ENCODE measurements around the gene GPR15. TPM values are rescaled to one million over a fixed set of nuclear protein-coding genes. Genes with fewer than 3 reads are reported as not detected.

Gene GPR15
- total RNA-seq, 1 experiment from 2014 or later, result not detected

DNA sequence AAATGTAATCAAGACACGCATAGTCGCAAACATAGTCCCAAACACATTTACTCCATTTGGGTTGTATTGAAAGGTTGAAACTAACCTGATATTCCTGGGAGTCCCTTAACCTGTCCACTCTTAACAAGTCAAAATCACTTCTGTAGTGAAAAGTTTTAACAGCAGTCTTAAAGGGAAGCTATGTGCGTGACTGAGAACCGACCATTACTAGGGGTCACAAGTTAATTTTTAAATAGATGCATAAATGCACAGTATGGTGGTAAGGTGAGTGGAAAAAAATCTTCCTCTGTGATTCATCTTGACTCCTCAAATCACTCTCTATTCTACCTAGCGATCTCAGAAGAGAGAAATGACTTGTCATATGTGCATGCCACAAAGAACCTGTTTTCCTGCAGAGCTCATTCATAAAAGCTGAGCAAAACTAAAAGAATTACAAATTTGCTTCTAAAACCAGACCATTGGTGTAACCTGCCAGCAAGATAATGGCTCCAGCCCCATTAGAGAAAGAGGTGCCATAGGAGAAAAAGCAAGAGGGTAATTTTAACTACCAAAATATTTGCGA lies 4.8 kb downstream of the GPR15 start:
- Histone ChIP-seq H3K27ac (no peak overlapping the region), H3K27me3 (replicated peaks) (no peaks in the 10 kb centered on the region), H3K9me3 (replicated peaks) (no peaks in the 10 kb centered on the region), H3K4me1 (replicated peaks) (no peaks in the 10 kb centered on the region), H3K4me3 (no peak overlapping the region), H3K36me3 (no peaks in the 10 kb centered on the region)
- DNase-seq (ENCODE audit: low read depth in 1 of 2, low spot score in 2 of 2), result no peak

DNA sequence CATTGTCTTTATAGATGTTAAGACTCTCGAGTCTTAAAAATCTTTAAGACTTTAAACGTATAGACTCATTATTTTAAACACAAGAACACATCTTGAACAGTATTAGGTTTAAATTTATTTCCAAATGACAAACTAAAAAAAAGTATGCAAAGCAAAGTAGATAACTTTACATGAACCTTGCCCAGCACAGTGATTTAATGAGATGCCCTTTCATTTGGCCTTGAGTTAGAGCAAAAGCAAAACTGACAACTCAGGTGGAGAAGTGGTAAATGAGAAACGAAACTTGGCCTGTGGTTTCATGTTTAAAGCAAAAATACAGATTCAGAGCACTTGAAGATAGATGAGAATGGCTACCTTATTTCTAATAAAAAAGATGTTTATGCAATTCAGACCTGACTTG lies 8.6 kb downstream of the GPR15 start:
- H3K4me1 ChIP-seq (replicated peaks), result no peaks in the 10 kb centered on the region
- H3K9me3 ChIP-seq (replicated peaks), result no peaks in the 10 kb centered on the region
- no peak overlapping the region for H3K27ac ChIP-seq
- no peaks in the 10 kb centered on the region for H3K27me3 ChIP-seq (replicated peaks)
- H3K36me3 ChIP-seq, result no peaks in the 10 kb centered on the region
- no peak for DNase-seq (ENCODE audit: low read depth in 1 of 2, low spot score in 2 of 2)
- no peak overlapping the region for H3K4me3 ChIP-seq

DNA sequence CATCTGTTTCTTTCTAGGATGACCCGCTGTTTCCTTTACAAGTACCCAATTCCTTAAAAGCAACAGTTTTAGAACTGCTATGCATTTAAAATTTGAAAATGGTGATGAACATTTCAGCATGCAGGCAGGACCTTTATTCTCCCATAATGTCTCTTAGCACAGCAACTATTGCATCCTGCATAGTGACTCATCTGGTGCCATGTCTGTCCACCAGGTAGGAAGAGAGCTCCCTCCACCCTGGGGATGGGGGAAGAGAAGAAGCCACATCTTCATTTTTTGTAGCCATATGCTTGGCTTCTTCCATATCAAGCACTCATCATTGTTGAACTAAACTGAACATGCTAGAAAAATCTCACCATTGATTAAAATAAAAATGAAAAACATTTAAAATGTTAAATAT lies 9.9 kb downstream of the GPR15 start:
- no peaks in the 10 kb centered on the region for H3K36me3 ChIP-seq
- H3K9me3 ChIP-seq (replicated peaks), result no peaks in the 10 kb centered on the region

DNA sequence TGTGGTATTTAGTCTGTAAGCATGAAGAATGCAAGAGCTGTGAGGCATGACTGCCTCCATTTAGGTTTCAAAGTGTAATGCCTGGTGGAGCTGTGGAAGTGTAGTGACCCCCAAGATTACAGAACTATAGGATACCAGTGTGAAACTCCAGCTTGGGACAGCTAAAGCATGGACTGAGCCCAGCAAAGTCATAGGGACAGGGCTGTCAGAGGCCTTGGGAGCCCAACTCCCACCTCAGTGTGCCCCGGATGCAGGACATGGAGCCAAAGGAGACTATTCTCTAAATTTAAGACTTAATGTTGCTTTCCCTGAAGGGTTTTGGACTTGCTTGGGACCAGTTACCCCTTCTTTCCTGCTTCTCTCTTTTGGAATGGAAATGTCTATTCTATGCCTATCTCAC lies 10.8 kb downstream of the GPR15 start:
- peaks cover 4% of the 10 kb centered on the region; the same call in 1 of the 2 replicates for H3K4me1 ChIP-seq (replicated peaks)
- no peaks in the 10 kb centered on the region for H3K27me3 ChIP-seq (replicated peaks)
- H3K36me3 ChIP-seq, result no peaks in the 10 kb centered on the region
- no peak overlapping the region for H3K27ac ChIP-seq
- no peak overlapping the region for H3K4me3 ChIP-seq
- DNase-seq (ENCODE audit: low read depth in 1 of 2, low spot score in 2 of 2), result no peak
- H3K9me3 ChIP-seq (replicated peaks), result no peaks in the 10 kb centered on the region

More for the DNA sequence above, 9.9 kb downstream of the GPR15 start:
- Histone ChIP-seq H3K27ac (no peak overlapping the region), H3K27me3 (replicated peaks) (no peaks in the 10 kb centered on the region), H3K4me3 (no peak overlapping the region), H3K4me1 (replicated peaks) (peaks cover 4% of the 10 kb centered on the region; the same call in 1 of the 2 replicates)
- no peak for DNase-seq (ENCODE audit: low read depth in 1 of 2, low spot score in 2 of 2)

DNA sequence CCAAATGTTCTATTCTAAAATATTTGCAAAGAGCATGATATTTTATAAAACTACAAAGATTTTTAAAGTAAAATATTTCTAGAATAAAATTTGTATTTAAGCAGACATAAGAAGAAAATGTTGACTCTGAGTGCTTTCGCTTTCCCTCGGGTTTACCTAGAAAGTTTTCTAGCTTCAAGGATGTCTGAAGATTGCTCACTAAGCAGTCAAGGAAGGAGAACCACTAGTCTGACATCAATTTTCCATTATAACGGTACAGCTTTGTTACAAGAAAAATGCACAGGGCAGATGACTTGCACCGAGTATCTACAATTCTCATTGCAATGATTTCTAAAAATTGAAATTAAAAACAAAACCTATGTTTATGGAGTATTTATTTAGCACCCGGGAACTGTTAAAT lies 14.2 kb downstream of the GPR15 start:
- H3K36me3 ChIP-seq, result no peaks in the 10 kb centered on the region; the same call in 1 of the 2 replicates
- H3K9me3 ChIP-seq (replicated peaks), result no peaks in the 10 kb centered on the region
- no peak for DNase-seq (ENCODE audit: low read depth in 1 of 2, low spot score in 2 of 2)
- H3K27ac ChIP-seq, result peak overlapping the region; percentile 36; the same call in 1 of the 2 replicates
- no peaks in the 10 kb centered on the region for H3K27me3 ChIP-seq (replicated peaks)
- H3K4me1 ChIP-seq (replicated peaks), result peaks cover 4% of the 10 kb centered on the region; the same call in 1 of the 2 replicates
- no peak overlapping the region for H3K4me3 ChIP-seq

DNA sequence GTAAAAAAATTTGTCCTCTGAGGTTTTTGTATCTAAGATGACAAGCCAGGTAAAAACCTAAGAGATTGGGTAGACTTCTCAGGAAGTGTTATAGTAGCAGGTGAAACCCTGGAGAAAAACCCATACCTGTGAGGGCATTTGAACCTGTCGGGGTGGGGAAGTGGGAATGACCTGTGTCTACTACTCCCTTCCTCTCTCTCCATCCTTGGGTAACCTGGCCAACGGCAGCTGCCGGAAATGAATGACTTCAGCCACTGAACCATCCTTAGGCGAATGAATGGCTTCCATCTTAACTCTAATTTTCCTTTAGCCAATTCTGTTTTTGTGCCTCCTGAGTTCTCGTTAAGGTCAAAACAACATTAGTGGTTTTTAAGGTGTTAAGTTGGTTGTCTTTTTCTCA lies 16.8 kb downstream of the GPR15 start:
- H3K36me3 ChIP-seq, result no peaks in the 10 kb centered on the region; the same call in 1 of the 2 replicates
- no peak for DNase-seq (ENCODE audit: low read depth in 1 of 2, low spot score in 2 of 2)
- no peak overlapping the region for H3K27ac ChIP-seq
- H3K4me1 ChIP-seq (replicated peaks), result peaks cover 12% of the 10 kb centered on the region
- H3K4me3 ChIP-seq, result no peak overlapping the region
- no peaks in the 10 kb centered on the region for H3K9me3 ChIP-seq (replicated peaks)
- no peaks in the 10 kb centered on the region for H3K27me3 ChIP-seq (replicated peaks)

DNA sequence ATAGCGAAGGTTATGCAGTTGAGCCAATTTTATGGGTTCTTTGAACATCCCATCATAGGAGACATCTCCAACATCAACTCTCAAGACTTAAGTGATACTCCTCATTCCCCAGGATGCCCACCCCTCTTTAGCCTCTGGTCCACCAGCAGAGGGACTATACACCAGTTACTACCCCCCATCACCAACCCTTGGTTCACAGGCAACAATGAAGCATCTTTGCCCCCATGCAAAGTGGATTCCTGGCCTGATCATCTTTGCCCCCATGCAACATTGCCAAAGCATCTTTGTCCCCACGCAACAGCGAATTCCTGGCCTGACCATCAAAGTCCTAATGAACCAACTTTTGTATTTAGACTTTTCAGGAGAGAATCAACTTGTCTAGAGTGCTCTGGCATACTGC lies 19.1 kb downstream of the GPR15 start:
- Histone ChIP-seq H3K4me3 (no peak overlapping the region), H3K4me1 (replicated peaks) (peaks cover 26% of the 10 kb centered on the region), H3K36me3 (no peaks in the 10 kb centered on the region; the same call in 1 of the 2 replicates), H3K9me3 (replicated peaks) (no peaks in the 10 kb centered on the region), H3K27me3 (replicated peaks) (no peaks in the 10 kb centered on the region), H3K27ac (no peak overlapping the region)
- DNase-seq (ENCODE audit: low read depth in 1 of 2, low spot score in 2 of 2), result no peak

DNA sequence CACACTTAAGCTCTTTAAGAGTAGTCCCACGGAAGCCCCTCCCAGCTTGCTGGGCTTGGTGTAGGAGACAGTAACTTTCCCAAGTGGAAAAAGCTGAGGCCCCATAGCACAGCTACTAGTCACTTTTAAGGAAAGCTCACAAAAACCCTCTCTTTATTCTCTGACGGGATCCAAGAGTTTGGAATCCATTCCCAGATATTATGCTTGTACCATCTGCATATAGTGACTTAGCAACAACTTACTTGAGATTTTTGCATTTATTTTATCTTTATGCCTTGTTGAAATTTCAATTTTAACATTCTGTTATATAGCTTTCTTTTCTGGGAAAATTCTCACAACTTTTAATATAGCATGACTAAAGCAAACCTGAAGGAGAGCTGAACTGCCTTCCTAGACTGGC lies 19.5 kb downstream of the GPR15 start:
- H3K27me3 ChIP-seq (replicated peaks), result no peaks in the 10 kb centered on the region
- no peak overlapping the region for H3K4me3 ChIP-seq
- no peaks in the 10 kb centered on the region; the same call in 1 of the 2 replicates for H3K36me3 ChIP-seq
- H3K27ac ChIP-seq, result no peak overlapping the region
- DNase-seq (ENCODE audit: low read depth in 1 of 2, low spot score in 2 of 2), result no peak
- no peaks in the 10 kb centered on the region for H3K9me3 ChIP-seq (replicated peaks)
- peaks cover 22% of the 10 kb centered on the region for H3K4me1 ChIP-seq (replicated peaks)

DNA sequence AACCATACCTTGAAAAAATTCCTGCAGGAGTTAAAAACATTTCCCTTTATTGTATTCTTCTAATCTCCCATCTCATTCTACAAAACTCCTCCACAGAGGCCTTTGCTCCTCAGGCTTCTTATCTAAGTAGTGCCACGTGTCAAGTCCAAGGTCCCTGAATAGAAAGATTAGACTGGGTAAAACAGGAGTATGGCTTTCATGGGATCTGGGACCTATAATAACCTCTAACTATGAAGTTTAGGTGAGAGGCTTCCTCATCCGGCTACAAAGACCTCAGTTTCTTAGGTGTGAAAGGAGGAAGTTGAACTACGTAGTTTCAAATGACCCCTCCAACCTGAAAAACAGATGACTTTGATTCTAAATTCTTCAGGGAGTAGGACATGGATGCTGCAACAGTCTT lies 20.0 kb downstream of the GPR15 start:
- Histone ChIP-seq H3K4me3 (no peak overlapping the region), H3K36me3 (no peaks in the 10 kb centered on the region; the same call in 1 of the 2 replicates), H3K27ac (no peak overlapping the region), H3K9me3 (replicated peaks) (no peaks in the 10 kb centered on the region), H3K27me3 (replicated peaks) (no peaks in the 10 kb centered on the region), H3K4me1 (replicated peaks) (peaks cover 26% of the 10 kb centered on the region)
- DNase-seq (ENCODE audit: low read depth in 1 of 2, low spot score in 2 of 2), result no peak

DNA sequence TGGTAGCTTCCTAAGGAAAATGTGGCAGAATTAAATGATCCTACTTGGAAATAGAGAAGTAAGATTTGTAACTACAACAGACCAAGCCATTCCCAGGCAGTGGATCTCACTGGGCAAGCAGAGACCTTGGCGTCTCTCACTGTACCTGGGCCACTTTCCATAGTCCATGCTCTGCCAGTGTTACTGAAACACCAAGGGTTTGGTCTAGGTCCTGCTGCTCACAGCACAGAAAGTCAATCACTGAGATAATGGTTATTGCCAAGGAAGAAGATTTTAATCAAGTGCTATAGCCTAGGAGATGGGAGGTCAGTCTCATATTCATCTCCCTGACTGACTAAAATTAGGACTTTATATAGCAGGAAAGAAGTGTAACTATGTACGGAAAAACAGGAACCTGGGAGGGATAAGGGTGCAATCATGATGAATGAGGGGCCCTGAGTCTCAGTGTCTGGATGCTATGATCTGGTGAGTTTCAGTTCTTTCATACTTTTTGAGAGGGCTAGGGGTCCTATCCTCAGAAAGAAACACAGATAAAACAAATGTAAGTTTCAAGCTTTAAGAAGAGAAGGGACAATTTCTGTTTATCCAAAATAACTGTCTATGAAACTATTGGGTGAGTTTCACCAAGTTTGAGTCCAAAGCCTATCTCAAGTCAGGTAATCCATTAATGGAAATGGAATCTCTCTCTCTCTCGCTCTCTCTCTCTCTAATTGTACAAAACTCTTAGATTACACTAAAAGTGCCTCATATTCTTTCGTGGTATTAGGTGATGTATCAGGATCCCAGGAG lies 20.6 kb downstream of the GPR15 start:
- Histone ChIP-seq H3K27me3 (replicated peaks) (no peaks in the 10 kb centered on the region), H3K9me3 (replicated peaks) (no peaks in the 10 kb centered on the region), H3K4me3 (no peak overlapping the region), H3K27ac (no peak overlapping the region), H3K36me3 (no peaks in the 10 kb centered on the region; the same call in 1 of the 2 replicates), H3K4me1 (replicated peaks) (peaks cover 33% of the 10 kb centered on the region)
- DNase-seq (ENCODE audit: low read depth in 1 of 2, low spot score in 2 of 2), result no peak

DNA sequence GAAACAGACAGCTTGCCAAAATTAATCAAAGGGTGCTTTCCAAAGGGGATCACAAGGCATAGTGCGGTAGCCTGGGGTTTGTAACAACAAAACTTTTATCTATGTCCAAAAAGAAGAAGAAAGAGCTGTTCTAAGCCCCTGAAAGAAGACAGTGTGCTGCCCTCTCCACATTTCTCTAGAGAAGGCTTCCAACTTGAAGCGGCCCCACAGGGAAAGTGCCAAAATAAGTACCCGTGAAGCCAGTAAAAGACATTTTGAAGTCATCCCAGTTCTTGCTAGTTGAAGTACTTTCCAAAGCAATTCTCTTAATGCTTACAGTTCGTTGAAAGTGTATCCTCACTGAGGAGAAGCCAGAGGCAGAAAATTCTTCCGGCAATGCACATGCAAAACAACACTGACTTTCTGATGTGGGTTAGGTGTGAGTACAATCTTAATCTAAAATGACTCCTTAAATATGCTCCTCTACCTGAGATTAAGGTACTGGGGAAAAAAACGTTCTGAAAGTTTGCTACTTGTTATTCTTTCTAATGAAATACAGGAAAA lies 21.3 kb downstream of the GPR15 start:
- Histone ChIP-seq H3K36me3 (no peaks in the 10 kb centered on the region; the same call in 1 of the 2 replicates), H3K9me3 (replicated peaks) (no peaks in the 10 kb centered on the region), H3K4me1 (replicated peaks) (peaks cover 38% of the 10 kb centered on the region), H3K4me3 (no peak overlapping the region), H3K27ac (no peak overlapping the region; the same call in 1 of the 2 replicates), H3K27me3 (replicated peaks) (no peaks in the 10 kb centered on the region)
- no peak for DNase-seq (ENCODE audit: low read depth in 1 of 2, low spot score in 2 of 2)

DNA sequence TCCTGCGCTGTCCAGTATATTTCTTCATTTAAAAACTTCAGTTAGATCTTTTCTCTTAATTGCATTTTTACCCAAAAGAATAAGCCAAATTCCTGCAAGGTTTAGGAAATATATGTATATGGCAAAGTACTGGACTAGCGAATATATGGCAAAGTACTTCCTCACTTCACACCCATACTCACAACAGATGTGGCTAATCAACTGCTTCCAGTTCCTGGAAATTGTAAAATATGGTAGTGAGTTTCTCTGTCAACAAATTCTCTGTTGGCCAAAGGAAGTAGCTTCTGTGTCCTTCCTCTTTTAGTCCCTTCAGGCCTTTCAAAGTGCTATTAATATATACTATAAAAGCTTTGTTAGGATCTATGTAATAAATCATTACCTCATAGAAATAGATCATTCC lies 22.0 kb downstream of the GPR15 start:
- Histone ChIP-seq H3K9me3 (replicated peaks) (no peaks in the 10 kb centered on the region), H3K27me3 (replicated peaks) (no peaks in the 10 kb centered on the region), H3K36me3 (no peaks in the 10 kb centered on the region; the same call in 1 of the 2 replicates), H3K4me1 (replicated peaks) (peaks cover 38% of the 10 kb centered on the region), H3K4me3 (no peak overlapping the region), H3K27ac (peak overlapping the region; percentile 98)
- no peak for DNase-seq (ENCODE audit: low read depth in 1 of 2, low spot score in 2 of 2)

DNA sequence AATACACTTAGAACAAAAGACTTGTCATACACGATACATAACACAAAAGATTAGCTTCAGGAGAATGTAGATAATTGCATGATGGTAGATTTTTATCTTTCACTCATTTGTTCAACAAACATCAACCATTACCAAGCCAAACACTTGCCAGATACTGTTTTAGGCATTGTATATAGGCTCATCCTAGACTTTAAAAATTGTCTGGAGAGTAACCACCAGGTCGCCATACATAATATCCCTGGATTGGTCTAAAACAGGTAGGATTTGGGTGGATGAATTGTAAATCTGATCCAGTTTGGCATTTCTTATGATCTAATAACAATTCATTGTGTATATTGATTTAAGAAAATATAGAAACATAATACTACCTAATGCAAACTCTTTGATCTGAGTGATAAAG lies 22.8 kb downstream of the GPR15 start:
- Histone ChIP-seq H3K4me3 (peak overlapping the region; percentile 31), H3K27ac (peak overlapping the region; percentile 98), H3K4me1 (replicated peaks) (peaks cover 38% of the 10 kb centered on the region), H3K36me3 (no peaks in the 10 kb centered on the region; the same call in 1 of the 2 replicates), H3K9me3 (replicated peaks) (no peaks in the 10 kb centered on the region), H3K27me3 (replicated peaks) (no peaks in the 10 kb centered on the region)
- peak in 1 of 2 experiments; percentile 17 for DNase-seq (ENCODE audit: low read depth in 1 of 2, low spot score in 2 of 2)

DNA sequence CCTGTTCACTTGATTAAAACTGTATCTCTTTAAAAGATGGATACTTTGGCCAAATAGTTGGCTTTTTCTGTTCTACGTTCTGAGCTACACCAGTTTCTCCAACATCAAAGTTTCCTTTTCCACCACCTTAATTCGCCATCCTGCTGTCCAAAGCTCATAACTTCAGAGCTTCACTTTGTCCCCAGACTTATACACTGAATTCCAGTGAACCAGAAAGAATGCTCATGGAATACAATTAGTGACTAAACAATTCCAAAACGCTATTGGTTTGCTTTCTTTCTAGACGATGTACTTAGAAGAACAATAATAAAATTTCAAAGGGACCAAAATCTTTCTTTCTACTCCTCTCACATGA lies 23.2 kb downstream of the GPR15 start:
- H3K27me3 ChIP-seq (replicated peaks), result no peaks in the 10 kb centered on the region
- no peak for DNase-seq (ENCODE audit: low read depth in 1 of 2, low spot score in 2 of 2)
- H3K9me3 ChIP-seq (replicated peaks), result no peaks in the 10 kb centered on the region

More for the DNA sequence above, 23.2 kb downstream of the GPR15 start:
- Histone ChIP-seq H3K36me3 (no peaks in the 10 kb centered on the region), H3K4me1 (replicated peaks) (peaks cover 38% of the 10 kb centered on the region), H3K4me3 (peak overlapping the region; percentile 31), H3K27ac (peak overlapping the region; percentile 98)
